HepG2 (cell line): ENCODE results near the gene PFKL. TPM values are rescaled to one million over a fixed set of nuclear protein-coding genes. Genes with fewer than 3 reads are reported as not detected.

Experiments
- CCAR2 ChIP-seq: fragments of 200-400 bp; formaldehyde crosslinking; optimal IDR thresholded peaks from 2 replicates; pipeline ENCODE3; 2018; ENCODE audit warnings: low read depth, mild to moderate bottlenecking, low read length, moderate library complexity
- CEBPG ChIP-seq: IDR thresholded peaks from 2 replicates; pipeline ENCODE4 v1.6.1; 2016
- DDIT3 ChIP-seq: sonication (generic); formaldehyde crosslinking; IDR thresholded peaks from 2 replicates; pipeline ENCODE4 v1.4.0; 2020; ENCODE audit warnings: mild to moderate bottlenecking, missing genetic modification reagents
- HOMEZ ChIP-seq: IDR thresholded peaks from 2 replicates; pipeline ENCODE4 v1.6.1; 2016; ENCODE audit warnings: low read depth
- KAT8 ChIP-seq: IDR thresholded peaks from 2 replicates; pipeline ENCODE4 v1.6.1; 2016; ENCODE audit warnings: missing genetic modification reagents, missing compliant biosample characterization
- KDM5B ChIP-seq: sonication (generic); formaldehyde crosslinking; IDR thresholded peaks from 2 replicates; pipeline ENCODE4 v1.4.0; 2020; ENCODE audit warnings: missing genetic modification reagents, mild to moderate bottlenecking, borderline replicate concordance
- RFX5 ChIP-seq: IDR thresholded peaks from 2 replicates; pipeline ENCODE4 v1.6.1; 2011; ENCODE audit warnings: low read depth, low read length, improper control_type of control experiment
- SKI ChIP-seq: fragments of 450-650 bp; IDR thresholded peaks from one replicate; pipeline ENCODE4 v1.6.1; 2018; ENCODE audit warnings: mild to moderate bottlenecking; ENCODE audit not compliant: partially characterized antibody
- TBL1XR1 ChIP-seq: fragments of 150-350 bp; IDR thresholded peaks from 2 replicates; pipeline ENCODE4 v1.6.1; 2014; ENCODE audit warnings: borderline replicate concordance, low read length; ENCODE audit not compliant: partially characterized antibody
- ZHX1 ChIP-seq: sonication (generic); formaldehyde crosslinking; IDR thresholded peaks from 2 replicates; pipeline ENCODE4 v1.8.1; 2022; ENCODE audit warnings: low read depth, mild to moderate bottlenecking, missing genetic modification reagents
- ZNF20 ChIP-seq: sonication (generic); formaldehyde crosslinking; IDR thresholded peaks from 2 replicates; pipeline ENCODE4 v1.4.0; 2020; ENCODE audit warnings: mild to moderate bottlenecking, moderate library complexity, missing genetic modification reagents
- ZNF318 ChIP-seq: sonication (generic); formaldehyde crosslinking; IDR thresholded peaks from 2 replicates; pipeline ENCODE4 v1.4.0; 2020; ENCODE audit warnings: mild to moderate bottlenecking, missing genetic modification reagents
- ZNF44 ChIP-seq: sonication (generic); formaldehyde crosslinking; IDR thresholded peaks from 2 replicates; pipeline ENCODE4 v1.5.1; 2020; ENCODE audit warnings: mild to moderate bottlenecking, missing genetic modification reagents
- ZNF562 ChIP-seq: sonication (generic); formaldehyde crosslinking; IDR thresholded peaks from 2 replicates; pipeline ENCODE4 v1.8.0; 2022; ENCODE audit warnings: missing genetic modification reagents, borderline replicate concordance
- ZNF615 ChIP-seq: sonication (generic); formaldehyde crosslinking; IDR thresholded peaks from 2 replicates; pipeline ENCODE4 v1.5.0; 2020; ENCODE audit warnings: mild to moderate bottlenecking, missing genetic modification reagents, borderline replicate concordance
- ZNF720 ChIP-seq: sonication (generic); formaldehyde crosslinking; IDR thresholded peaks from 2 replicates; pipeline ENCODE4 v1.4.0; 2020; ENCODE audit warnings: missing genetic modification reagents
- polyA plus RNA-seq, 8 experiments: library from polyadenylated mRNA; depleted of rRNA in 3 of 8; stranded (reverse) in 7 of 8; unstranded in 1 of 8; fragments of >200 nt; fragmentation: Illumina TruSeq in 4 of 8; extraction: Trizol in 4 of 8; gene quantifications; 2 replicates each; pipeline versions ENCODE4 v1.2.1 to v1.2.3, GENCODE V29; 2011 to 2016; ENCODE audit warnings: low read depth in 4 of 8, missing spikeins in 1 of 8, mixed read lengths in 1 of 8; ENCODE audit not compliant: insufficient read depth in 1 of 8
- total RNA-seq, 5 experiments: library from RNA; depleted of rRNA; stranded (reverse); fragments of >200 nt; fragmentation: Illumina TruSeq; extraction: Trizol; gene quantifications; 2 replicates each; pipeline ENCODE4 v1.2.3, GENCODE V29; 2016; ENCODE audit warnings: low read depth in 1 of 5

Gene PFKL
- total and polyA plus RNA-seq, 2 of the 13 experiments (the other 11 are each of a cell fraction or from before 2014, with no cell fraction given): 92.8 to 106 TPM

GRCh38 chr21:44337941-44338895 is 38.4 kb downstream of the PFKL start (continued):
- TF ChIP-seq ZNF318 (CRISPR knock-in tag): no peak
- no peak for TF ChIP-seq KDM5B (CRISPR knock-in tag)
- no peak for TF ChIP-seq HOMEZ (CRISPR knock-in tag)
- no peak for TF ChIP-seq ZNF615 (CRISPR knock-in tag)
- TF ChIP-seq CEBPG (CRISPR knock-in tag): no peak
- TF ChIP-seq ZNF20 (CRISPR knock-in tag): no peak
- TF ChIP-seq SKI: peak; percentile 39
- TF ChIP-seq TBL1XR1: no peak
- no peak for TF ChIP-seq DDIT3 (CRISPR knock-in tag)
- no peak for TF ChIP-seq ZNF720 (CRISPR knock-in tag)
- TF ChIP-seq RFX5: 0 out of 2 replicates have a peak, but pooled peaks have one; percentile 35
- no peak for TF ChIP-seq ZHX1 (CRISPR knock-in tag)
- TF ChIP-seq CCAR2: no peak
- TF ChIP-seq ZNF44 (CRISPR knock-in tag): peak; percentile 39; the same call in 1 of the 2 replicates
- TF ChIP-seq ZNF562 (CRISPR knock-in tag): no peak
- no peak for TF ChIP-seq KAT8 (CRISPR knock-in tag)
